Activated T-helper 1 cell treated with anti-CD3 and anti-CD28 coated beads, Interleukin-12 subunit alpha, Interleukin-12 subunit beta, Interleukin-2, Interleukin-4 antibody, amounts not matched to agents 30 ng/mL and 10 ng/mL and 1 ng/mL, durations not matched to agents 14 hours and 24 hours and 36 hours (primary cell): ENCODE measurements around the gene PTPN12. TPM values are rescaled to one million over a fixed set of nuclear protein-coding genes. Genes with fewer than 3 reads are reported as not detected.
"Not testable (repeated sequence)": the region's sequence is repeated elsewhere in the genome, so short reads cannot be mapped to it uniquely, and the experiment has no call there.

Source experiments
- DNase-seq: peaks from one replicate; pipeline ENCODE4 v3.0.0; 2021; ENCODE audit warnings: low spot score
- H3K27ac Mint-ChIP-seq: one replicate; pipeline ENCODE4 v1.8.0; 2021; ENCODE audit warnings: mild to moderate bottlenecking, mixed read lengths
- H3K27me3 Mint-ChIP-seq: one replicate; pipeline ENCODE4 v1.8.0; 2022; ENCODE audit warnings: mild to moderate bottlenecking, moderate library complexity, mixed read lengths; ENCODE audit not compliant: insufficient read depth
- H3K36me3 Mint-ChIP-seq: one replicate; pipeline ENCODE4 v1.8.0; 2021; ENCODE audit warnings: low read depth, mixed read lengths
- H3K4me1 Mint-ChIP-seq: one replicate; pipeline ENCODE4 v1.8.0; 2021; ENCODE audit warnings: low read depth, mixed read lengths
- H3K4me3 Mint-ChIP-seq: one replicate; pipeline ENCODE4 v1.8.0; 2021; ENCODE audit warnings: mild to moderate bottlenecking, moderate library complexity, mixed read lengths
- H3K9me3 Mint-ChIP-seq: one replicate; pipeline ENCODE4 v1.8.0; 2021; ENCODE audit warnings: mixed read lengths
- intact Hi-C: fragments of 100-400 bp; cut with micrococcal nuclease; formaldehyde crosslinking; loops from one replicate; pipeline ENCODE4 v1.15.1; 2024
- total RNA-seq: library from RNA; stranded (reverse); gene quantifications from 2 replicates; pipeline ENCODE4 v1.2.3, GENCODE V29; 2022

The PTPN12 gene
- 10.5 and 13.5 TPM in 2 replicates for total RNA-seq

DNA sequence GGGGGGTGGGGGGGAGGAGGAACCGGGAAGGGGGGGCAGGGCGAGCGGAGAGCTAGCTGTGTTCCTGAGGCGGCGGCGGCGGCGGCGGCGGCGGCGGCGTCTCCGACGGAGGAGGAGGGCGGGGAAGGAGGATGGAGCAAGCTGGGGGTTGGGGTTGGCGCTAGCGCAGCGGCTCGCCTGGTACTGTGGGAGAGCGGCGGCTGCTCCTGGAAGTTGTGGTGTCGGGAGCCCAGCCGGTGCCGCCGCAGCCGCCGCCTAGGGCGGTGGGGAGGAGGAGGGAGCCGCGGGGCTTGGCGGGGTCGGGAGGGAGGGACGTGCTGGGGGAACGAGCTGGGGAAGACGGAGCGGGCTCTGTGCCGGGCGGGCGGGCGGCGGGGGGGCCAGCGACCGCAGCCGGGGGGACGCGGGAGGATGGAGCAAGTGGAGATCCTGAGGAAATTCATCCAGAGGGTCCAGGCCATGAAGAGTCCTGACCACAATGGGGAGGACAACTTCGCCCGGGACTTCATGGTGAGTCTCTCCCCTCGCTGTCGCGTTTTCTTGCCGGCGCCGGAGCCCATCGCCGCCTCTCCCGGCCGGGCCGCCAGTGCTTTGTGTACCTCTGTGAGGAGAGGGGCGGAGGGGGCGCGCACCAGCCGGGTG lies at the start of gene PTPN12:
TSS of gene PTPN12 (plus strand) at position 160 of the 642 bp plus-strand sequence. CDS start at position 412, 252 bp downstream.
- H3K4me1 Mint-ChIP-seq = peaks cover 12% of the 10 kb centered on the region
- peak within 1 kb of the TSS; percentile 90 for H3K27ac Mint-ChIP-seq
- no peaks in the 10 kb centered on the region for H3K36me3 Mint-ChIP-seq
- H3K27me3 Mint-ChIP-seq = peaks cover 16% of the 10 kb centered on the region
- DNase-seq = peak; percentile 21
- no peaks in the 10 kb centered on the region for H3K9me3 Mint-ChIP-seq
- intact Hi-C loops = loop anchor here (2.0 to 5.0 kb wide), 7 partner anchors 120 to 1178 kb away; partner anchors contain the start of genes CCDC146, GSAP and YWHAG
- peak within 1 kb of the TSS; percentile 93 for H3K4me3 Mint-ChIP-seq

DNA sequence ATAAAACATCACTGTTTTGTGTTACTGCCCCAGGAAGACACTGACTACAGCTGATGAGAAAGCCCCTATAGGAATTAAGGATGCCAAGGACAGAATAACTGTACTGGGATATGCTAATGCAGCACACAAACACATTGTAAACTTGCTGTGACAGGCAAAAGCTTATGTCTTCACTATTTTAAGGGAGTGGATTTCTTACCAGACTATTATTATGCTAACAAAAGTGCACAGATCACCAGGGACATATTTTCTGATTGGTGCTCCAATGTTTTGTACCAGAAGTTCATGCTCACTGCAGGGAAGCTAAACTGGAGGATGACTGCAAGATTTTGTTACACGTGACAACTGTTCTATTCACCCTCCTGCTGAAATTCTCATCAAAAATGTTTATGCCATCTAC lies 48.1 kb upstream of the PTPN12 start:
- Mint-ChIP-seq H3K9me3 (peaks cover 10% of the 10 kb centered on the region), H3K4me1 (no peaks in the 10 kb centered on the region), H3K4me3 (no peak overlapping the region), H3K27ac (no peak overlapping the region), H3K36me3 (no peaks in the 10 kb centered on the region), H3K27me3 (peaks cover 8% of the 10 kb centered on the region)
- no peak for DNase-seq
- intact Hi-C loops = no loop called here

DNA sequence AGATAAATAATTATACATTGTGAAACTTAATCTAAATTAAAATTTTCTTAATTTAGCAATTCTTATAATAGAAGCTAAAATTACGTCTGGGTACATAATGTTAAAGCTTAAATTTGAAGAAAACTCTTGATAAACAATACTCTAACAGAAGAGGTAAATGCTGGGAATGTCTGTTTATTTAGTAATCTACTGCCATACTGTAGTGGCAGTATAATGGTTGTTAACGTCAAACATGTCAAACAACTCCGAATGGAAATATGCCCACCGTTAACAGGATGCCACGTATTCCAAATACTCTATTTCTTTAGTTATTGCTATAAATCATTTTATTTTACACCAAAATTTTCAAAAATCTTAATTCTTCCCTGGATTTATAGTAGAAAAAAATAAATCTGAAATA lies 40.0 kb upstream of the PTPN12 start:
- H3K9me3 Mint-ChIP-seq = peaks cover 16% of the 10 kb centered on the region
- intact Hi-C loops = no loop called here
- H3K4me3 Mint-ChIP-seq = no peak overlapping the region

DNA sequence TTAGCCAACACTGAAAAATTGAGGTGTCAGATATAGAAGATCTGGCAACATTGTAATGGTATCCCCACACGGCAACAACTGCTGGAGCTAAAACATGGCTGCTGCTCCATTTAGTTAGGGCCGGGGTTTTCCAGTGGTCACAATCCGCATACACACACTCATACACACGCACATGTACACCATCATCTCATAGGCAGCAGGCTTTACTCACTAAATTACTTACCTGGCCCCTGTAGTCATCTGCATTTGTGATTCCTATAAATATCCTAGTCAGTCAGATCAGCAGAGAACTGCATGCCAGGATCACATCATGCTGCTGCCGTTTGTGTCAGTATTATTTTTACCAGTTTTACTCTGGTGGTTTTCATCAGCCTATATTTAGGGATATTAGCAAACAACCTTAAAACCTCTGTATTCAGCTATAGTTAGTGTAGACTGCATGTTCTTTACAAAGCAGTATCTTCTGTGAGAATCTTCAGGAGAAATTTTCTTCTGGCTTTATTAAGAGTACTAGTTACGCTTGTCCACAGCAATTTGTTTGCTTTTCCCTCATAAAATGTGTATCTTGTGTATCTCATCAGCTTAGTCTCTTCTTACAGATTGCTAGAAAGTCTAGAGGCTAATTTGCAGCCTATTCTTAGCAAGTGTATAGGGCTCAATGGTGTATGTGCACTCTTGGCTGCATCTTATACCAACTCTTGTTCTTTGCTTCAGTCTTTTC lies 38.3 kb upstream of the PTPN12 start:
- Mint-ChIP-seq H3K27me3 (peaks cover 6% of the 10 kb centered on the region), H3K9me3 (peaks cover 8% of the 10 kb centered on the region), H3K4me3 (no peak overlapping the region), H3K4me1 (no peaks in the 10 kb centered on the region), H3K36me3 (no peaks in the 10 kb centered on the region), H3K27ac (no peak overlapping the region)
- DNase-seq = no peak
- intact Hi-C loops = no loop called here

More for the DNA sequence above, 40.0 kb upstream of the PTPN12 start:
- DNase-seq = no peak
- H3K27me3 Mint-ChIP-seq = peaks cover 15% of the 10 kb centered on the region
- no peaks in the 10 kb centered on the region for H3K4me1 Mint-ChIP-seq
- H3K36me3 Mint-ChIP-seq = no peaks in the 10 kb centered on the region
- H3K27ac Mint-ChIP-seq = no peak overlapping the region

DNA sequence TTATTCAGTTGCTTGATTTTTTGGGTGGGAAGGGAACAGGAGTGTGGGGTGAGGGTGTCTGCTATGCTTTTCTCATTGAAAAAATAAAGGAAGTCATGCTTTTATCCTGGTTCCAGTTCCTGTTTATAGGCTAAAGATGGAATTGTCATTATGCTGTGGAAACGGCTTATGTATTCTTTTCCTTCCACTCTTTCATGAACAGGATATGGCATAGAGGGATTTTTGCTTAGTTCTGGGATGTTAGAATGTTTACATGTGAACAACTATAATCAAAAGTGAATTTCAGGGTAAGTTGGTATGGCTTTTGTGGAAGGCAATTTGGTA lies 35.9 kb upstream of the PTPN12 start:
- Mint-ChIP-seq H3K4me3 (no peak overlapping the region), H3K36me3 (no peaks in the 10 kb centered on the region), H3K4me1 (no peaks in the 10 kb centered on the region), H3K27me3 (peaks cover 7% of the 10 kb centered on the region), H3K9me3 (no peaks in the 10 kb centered on the region), H3K27ac (no peak overlapping the region)
- DNase-seq = no peak
- intact Hi-C loops = no loop called here

DNA sequence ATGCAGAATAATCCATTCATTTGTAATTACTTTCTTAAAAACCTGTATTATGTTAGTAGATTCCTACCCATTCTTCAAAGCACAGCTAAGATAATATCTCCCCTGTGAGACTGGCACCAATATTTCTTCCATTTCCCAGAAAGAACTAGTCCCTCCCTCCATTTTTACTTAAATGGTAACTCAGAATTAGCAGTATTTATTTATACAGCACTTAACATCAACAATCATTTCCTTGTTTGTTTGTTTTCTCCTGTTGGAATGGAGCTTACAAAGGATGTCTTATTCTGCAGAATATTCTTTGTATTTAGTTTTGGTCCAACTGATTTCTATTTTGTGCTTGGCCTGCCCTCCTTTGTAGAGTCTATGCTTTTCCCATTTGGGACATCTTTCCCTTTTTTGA lies 32.1 kb upstream of the PTPN12 start:
- intact Hi-C loops = no loop called here
- H3K4me3 Mint-ChIP-seq = no peak overlapping the region
- H3K27ac Mint-ChIP-seq = no peak overlapping the region
- no peaks in the 10 kb centered on the region for H3K4me1 Mint-ChIP-seq
- H3K9me3 Mint-ChIP-seq = no peaks in the 10 kb centered on the region
- DNase-seq = no peak
- peaks cover 11% of the 10 kb centered on the region for H3K27me3 Mint-ChIP-seq
- H3K36me3 Mint-ChIP-seq = no peaks in the 10 kb centered on the region

DNA sequence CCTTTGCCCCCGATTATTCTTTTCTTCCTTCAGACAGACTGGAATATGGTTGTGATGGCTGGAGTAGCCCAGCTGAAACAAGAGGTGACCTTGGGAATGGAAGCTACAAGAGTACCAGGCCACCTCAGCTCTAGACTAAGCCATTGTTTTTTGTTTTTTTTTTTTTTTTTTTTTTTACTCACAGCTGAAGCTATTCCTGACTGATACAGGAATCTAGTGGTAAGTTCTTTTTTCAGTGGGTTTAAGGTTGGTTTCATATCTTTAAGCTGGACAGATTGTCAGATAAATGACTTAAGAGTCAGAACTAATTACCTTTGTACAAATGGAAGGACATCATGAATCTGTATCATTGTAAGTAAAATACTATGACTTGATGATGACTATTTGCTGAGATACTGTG lies 30.2 kb upstream of the PTPN12 start:
- no peak overlapping the region for H3K27ac Mint-ChIP-seq
- DNase-seq = no peak
- no peak overlapping the region for H3K4me3 Mint-ChIP-seq
- no peaks in the 10 kb centered on the region for H3K9me3 Mint-ChIP-seq
- H3K27me3 Mint-ChIP-seq = peaks cover 7% of the 10 kb centered on the region
- H3K4me1 Mint-ChIP-seq = no peaks in the 10 kb centered on the region
- intact Hi-C loops = no loop called here
- no peaks in the 10 kb centered on the region for H3K36me3 Mint-ChIP-seq

DNA sequence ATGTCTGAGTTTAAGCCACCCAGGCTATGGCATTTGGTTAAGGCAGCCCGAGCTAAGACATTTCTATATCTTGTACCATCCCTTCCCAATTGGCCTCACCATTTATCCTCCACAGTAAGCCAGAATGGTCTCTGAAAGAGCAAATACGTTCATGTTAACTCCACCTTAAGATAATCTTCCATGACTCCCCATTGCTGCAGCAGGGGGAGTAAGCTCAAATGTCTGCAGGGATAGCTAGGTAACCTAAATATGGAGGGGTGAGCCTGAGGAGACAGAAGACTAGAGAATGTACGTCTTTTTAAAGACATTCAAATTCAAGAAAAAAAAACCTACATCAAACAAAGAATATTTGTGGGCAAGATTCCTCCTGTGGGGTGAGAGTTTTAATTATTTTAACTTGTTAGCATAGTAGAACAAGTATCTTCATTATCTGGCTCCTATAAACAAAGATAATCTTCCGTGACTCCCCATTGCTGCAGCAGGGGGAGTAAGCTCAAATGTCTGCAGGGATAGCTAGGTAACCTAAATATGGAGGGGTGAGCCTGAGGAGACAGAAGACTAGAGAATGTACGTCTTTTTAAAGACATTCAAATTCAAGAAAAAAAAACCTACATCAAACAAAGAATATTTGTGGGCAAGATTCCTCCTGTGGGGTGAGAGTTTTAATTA lies 24.0 kb upstream of the PTPN12 start:
- DNase-seq, H3K9me3 Mint-ChIP-seq, H3K4me3 Mint-ChIP-seq, intact Hi-C loops, H3K36me3 Mint-ChIP-seq, H3K27me3 Mint-ChIP-seq, H3K4me1 Mint-ChIP-seq, H3K27ac Mint-ChIP-seq: not testable (repeated sequence)

DNA sequence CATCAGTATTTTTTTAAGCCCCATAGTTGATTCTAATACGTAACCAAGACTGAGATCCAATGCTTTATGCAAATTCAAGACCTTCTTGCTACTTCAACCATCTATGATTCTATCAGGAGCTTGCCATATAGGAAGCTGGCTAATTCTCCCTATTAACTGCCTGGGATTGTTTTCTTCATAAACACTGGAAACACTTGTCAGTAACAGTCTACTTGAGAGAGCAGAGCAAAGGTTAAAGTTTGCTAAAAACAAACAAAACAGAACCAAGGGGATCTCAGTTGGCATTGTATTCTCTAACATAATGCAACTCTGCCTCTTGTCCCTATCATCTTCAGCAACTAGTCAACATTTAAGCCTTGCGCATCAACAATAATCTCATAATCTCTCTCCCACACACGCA lies 21.0 kb upstream of the PTPN12 start:
- no peaks in the 10 kb centered on the region for H3K9me3 Mint-ChIP-seq
- no peak overlapping the region for H3K27ac Mint-ChIP-seq
- H3K4me1 Mint-ChIP-seq = no peaks in the 10 kb centered on the region
- no peaks in the 10 kb centered on the region for H3K27me3 Mint-ChIP-seq
- H3K36me3 Mint-ChIP-seq = no peaks in the 10 kb centered on the region
- intact Hi-C loops = no loop called here
- DNase-seq = no peak
- no peak overlapping the region for H3K4me3 Mint-ChIP-seq

DNA sequence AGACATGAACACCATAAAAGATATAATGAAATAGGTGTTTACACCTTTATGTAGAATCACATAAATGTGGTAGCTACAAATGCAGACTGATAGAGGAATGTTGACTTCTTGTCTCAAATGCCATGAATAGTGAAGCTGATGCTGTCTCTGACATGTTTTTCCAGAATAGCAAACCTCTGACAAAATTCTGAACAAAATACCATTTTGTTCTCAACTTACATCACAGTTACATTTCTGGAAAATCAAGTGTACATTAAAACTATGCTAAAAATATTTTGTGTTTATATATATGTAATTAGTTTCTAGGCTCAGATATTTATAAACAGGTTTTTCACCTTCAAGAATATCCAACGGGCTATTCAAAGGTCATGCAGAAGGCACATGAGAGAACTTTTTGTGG lies 16.8 kb upstream of the PTPN12 start:
- Mint-ChIP-seq H3K27me3 (peaks cover 3% of the 10 kb centered on the region), H3K27ac (no peak overlapping the region), H3K9me3 (no peaks in the 10 kb centered on the region)

DNA sequence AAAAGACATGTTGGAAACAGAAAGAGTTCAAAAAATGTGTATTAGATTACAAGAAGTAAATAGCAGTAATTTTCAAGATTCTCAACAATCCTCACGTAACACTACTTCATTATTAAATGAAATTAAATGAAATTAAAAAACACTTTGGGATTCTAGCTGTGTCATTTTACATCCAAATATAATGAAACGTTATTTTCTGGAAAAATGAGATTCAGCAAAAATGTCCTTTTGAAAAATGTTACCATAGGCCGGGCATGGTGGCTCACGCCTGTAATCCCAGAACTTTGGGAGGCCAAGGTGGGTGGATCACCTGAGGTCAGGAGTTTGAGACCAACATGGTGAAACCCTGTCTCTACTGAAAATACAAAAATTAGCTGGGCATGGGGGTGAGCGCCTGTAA lies 15.6 kb upstream of the PTPN12 start:
- intact Hi-C loops, H3K4me3 Mint-ChIP-seq, H3K27me3 Mint-ChIP-seq, H3K36me3 Mint-ChIP-seq, H3K9me3 Mint-ChIP-seq, DNase-seq, H3K4me1 Mint-ChIP-seq, H3K27ac Mint-ChIP-seq: not testable (repeated sequence)

More for the DNA sequence above, 16.8 kb upstream of the PTPN12 start:
- Mint-ChIP-seq H3K36me3 (no peaks in the 10 kb centered on the region), H3K4me1 (no peaks in the 10 kb centered on the region), H3K4me3 (no peak overlapping the region)
- DNase-seq = no peak
- intact Hi-C loops = no loop called here

DNA sequence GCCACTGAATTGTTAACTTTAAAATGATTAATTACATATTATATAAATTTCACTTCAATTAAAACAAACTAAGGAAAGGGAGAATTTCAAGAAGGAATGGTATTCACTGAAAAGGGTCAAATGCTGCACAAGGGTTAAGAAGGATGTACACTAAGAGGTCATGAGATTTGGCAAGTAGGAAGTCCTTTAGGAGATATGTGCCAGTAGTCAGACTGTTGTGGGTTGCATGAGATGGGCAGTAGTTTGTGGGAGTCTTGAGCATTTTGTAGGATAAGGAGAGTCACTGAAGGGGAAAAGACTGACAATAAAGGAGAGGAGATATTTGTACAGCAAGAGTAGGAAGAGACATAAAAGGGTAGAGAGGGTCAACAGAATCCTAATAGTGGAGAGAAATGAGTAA lies 12.4 kb upstream of the PTPN12 start:
- DNase-seq = no peak
- H3K4me1 Mint-ChIP-seq = no peaks in the 10 kb centered on the region
- peaks cover 11% of the 10 kb centered on the region for H3K27me3 Mint-ChIP-seq
- no peaks in the 10 kb centered on the region for H3K9me3 Mint-ChIP-seq
- H3K36me3 Mint-ChIP-seq = no peaks in the 10 kb centered on the region
- intact Hi-C loops = no loop called here
- H3K4me3 Mint-ChIP-seq = no peak overlapping the region
- H3K27ac Mint-ChIP-seq = no peak overlapping the region

DNA sequence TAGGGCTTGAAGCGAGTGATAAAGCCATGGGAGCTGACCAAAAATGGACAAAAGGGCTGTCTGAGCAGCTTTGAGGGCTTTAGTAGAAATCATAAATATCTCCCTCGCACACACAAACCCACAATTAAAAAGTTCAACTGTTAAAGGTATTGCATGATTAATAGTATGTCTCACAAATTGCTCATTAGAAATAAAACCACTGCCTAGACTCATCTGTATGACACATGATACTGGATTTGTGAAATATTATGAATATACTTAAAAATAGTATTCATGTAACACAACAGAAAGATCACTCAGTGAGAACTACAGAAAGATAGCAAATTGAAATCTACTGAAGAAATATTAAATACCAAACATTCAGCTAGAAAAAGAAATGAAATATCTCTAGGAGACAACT lies 11.9 kb upstream of the PTPN12 start:
- no peak for DNase-seq
- Mint-ChIP-seq H3K9me3 (no peaks in the 10 kb centered on the region), H3K36me3 (no peaks in the 10 kb centered on the region), H3K27me3 (peaks cover 14% of the 10 kb centered on the region), H3K4me3 (no peak overlapping the region), H3K4me1 (no peaks in the 10 kb centered on the region), H3K27ac (no peak overlapping the region)
- intact Hi-C loops = no loop called here
